NCI-H510A (cell line): Measurements from ENCODE around the gene CCDC69.
A peak's percentile ranks its signal among the peaks of the same experiment; 100 is the strongest.

Experiments used
- DNase-seq: peaks from one replicate; lab custom pipeline; 2025; lab: John Stamatoyannopoulos, UW

CCDC69 gene

DNA sequence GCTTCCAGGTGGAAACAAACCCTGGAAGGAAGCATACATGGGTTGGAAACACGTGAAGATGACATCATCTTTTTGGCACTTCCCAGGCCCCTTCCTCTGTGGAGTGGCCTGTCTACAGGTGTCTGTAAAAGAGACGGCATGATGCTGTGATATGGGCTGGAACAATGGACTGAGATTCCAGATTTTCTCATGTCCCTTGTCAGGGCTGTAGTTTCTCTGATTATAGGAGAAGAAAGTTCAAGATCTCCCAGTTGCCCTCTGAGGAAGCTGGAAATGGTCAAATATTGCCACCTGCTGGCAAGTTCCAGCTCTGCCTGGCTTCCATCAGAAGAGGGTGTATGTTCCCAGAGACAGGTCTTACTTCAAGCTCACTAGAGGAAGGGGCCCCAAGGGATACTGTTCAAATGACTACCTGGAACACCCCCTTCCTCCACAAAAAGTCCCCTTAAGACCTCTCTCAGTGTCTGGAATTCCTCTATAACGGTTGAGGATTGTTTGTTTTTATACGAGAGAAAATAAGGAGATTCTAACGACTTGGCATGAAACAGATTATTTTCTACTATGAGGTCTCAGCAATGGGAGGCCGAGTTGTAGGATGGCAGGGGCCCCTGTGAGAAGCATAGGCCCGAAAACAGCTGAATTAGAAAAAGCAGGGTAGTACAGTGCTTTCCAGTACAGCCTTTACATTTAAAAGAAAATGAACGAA lies 59.1 kb downstream of the CCDC69 start:
- peak; percentile 9 for DNase-seq

GRCh38 chr5:151162776-151163175 lies 61.1 kb downstream of the CCDC69 start:
- no peak for DNase-seq

DNA sequence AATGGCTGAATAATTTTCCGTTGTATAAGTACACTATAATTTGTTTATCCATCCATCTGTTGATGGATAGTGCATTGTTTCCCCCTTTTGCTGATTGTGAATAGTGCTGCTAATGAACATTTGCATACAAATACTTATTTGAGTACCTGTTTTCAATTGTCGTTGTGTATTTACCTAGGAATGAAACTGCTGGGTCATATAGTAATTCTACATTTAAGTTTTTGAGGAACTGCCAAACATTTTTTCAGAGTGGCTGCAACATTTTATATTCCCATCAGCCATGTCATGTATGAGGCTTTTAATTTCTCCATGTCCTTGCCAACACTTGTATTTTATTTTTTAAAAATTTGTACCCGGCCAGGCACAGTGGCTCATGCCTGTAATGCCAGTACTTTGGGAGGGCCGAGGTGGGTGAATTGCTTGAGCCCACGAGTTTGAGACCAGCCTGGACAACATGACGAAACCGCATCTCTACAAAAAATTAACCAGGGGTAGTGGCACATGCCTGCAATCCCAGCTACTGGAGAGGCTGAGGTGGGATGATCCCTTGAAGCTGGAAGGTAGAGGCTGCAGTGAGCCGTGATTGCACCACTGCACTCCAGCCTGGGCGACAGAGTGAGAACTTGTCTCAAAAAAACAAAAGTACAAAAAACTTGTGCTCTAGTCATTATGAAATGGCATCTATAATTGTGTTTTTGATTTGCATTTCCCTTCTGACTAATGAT lies 64.1 kb downstream of the CCDC69 start:
- no peak for DNase-seq

GRCh38 chr5:151158287-151158661 lies 65.6 kb downstream of the CCDC69 start:
- no peak for DNase-seq

GRCh38 chr5:151157426-151158286 lies 66.2 kb downstream of the CCDC69 start, which contains the start of gene ANXA6:
Gene ANXA6 (minus strand): TSS chr5:151157779. CDS start chr5:151147901, 9,878 bp downstream.
- peak; percentile 16 for DNase-seq

DNA sequence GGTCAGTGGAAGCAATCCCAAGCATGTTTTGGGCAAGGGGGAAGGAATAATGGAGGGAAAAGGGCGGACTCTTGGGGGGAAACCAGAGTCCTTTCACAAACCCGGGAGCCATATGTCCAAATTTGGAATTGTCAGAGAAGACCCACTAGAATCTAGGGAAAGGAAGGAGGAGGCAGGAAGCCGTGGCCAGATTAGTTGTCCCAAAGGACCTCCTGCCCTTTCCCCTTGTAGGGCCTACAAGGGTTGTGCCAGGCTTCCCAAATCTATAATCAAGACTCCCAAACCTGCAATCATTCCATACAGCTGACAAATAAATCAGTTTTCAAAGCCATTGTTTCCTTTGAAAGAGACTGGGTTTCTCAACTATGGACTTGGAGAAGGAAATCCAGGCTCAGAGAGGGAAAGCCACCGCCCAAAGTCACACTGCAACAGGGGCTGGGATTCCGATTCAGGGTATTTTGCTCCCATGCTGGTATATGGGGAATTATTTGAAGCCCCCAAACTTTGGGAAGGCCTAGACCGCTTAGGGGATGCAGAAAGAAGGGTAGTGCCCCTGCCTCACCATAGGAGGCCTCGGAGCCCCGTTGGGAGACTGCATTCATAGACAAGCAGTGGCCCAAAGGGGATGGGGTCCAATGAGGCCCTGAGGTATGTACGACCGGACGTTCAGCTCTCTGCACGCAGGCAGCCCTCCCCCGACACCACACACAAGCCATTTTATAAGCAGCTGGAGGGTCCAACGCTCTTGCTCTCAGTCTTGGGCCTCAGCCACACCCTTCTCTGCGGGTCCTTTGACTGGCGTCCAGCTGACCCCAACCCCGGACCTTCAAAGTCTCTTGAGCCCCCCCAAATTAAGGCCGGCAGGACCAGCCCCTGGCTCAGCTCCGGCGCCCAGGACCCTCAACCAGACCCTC lies 67.1 kb downstream of the CCDC69 start:
- DNase-seq: no peak

- peak; percentile 25 for DNase-seq
Observed at GRCh38 chr5:151155775-151156506, 68.0 kb downstream of the CCDC69 start.

- no peak for DNase-seq
Observed at GRCh38 chr5:151154931-151155774, 68.7 kb downstream of the CCDC69 start.

GRCh38 chr5:151153766-151154272 lies 70.1 kb downstream of the CCDC69 start:
- no peak for DNase-seq

- no peak for DNase-seq
Observed at GRCh38 chr5:151153300-151153699, 70.6 kb downstream of the CCDC69 start.

GRCh38 chr5:151151793-151152192 lies 72.1 kb downstream of the CCDC69 start:
- no peak for DNase-seq

- no peak for DNase-seq
Observed at GRCh38 chr5:151151263-151151660, 72.6 kb downstream of the CCDC69 start.

GRCh38 chr5:151150471-151151262 lies 73.2 kb downstream of the CCDC69 start:
- no peak for DNase-seq

GRCh38 chr5:151148583-151148982 lies 75.3 kb downstream of the CCDC69 start:
- no peak for DNase-seq

DNA sequence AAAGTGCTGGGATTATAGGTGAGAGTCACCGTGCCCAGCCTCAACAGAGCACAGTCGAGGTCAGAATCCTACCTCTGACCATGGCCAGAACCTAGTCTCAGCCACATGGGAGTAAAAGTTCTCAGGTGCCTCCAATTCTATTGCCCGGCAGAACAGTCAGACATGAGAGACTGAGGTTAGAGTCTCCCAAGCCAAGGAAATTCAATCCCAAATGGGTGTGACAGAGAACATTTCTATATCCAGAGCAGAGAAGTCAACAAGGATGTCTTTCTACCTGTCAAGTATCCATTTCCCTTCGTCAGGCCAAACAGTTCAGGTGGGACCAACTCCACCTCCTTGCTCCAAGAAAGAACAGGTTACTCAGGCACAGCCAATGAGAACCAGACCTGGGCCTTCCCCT lies 76.9 kb downstream of the CCDC69 start:
- DNase-seq: no peak

- no peak for DNase-seq
Observed at GRCh38 chr5:151146061-151146460, 77.8 kb downstream of the CCDC69 start.

- no peak for DNase-seq
Observed at GRCh38 chr5:151144922-151145321, 79.0 kb downstream of the CCDC69 start.

GRCh38 chr5:151144275-151144674 lies 79.6 kb downstream of the CCDC69 start:
- DNase-seq: no peak

- DNase-seq: no peak
Observed at GRCh38 chr5:151143645-151144044, 80.2 kb downstream of the CCDC69 start.
